ENCODE results near the gene TM7SF2. TPM values are rescaled to one million over a fixed set of nuclear protein-coding genes. Genes with fewer than 3 reads are reported as not detected.

The TM7SF2 gene
- total RNA-seq, 1 donor from 2014 or later: 56.7 TPM

- Histone ChIP-seq H3K9me3 (replicated peaks) (no peaks in the 10 kb centered on the region), H3K27ac (replicated peaks) (no peak overlapping the region), H3K27me3 (ENCODE audit: low read depth) (no peaks in the 10 kb centered on the region), H3K4me3 (no peak overlapping the region), H3K4me1 (peaks cover 70% of the 10 kb centered on the region), H3K36me3 (peaks cover 54% of the 10 kb centered on the region)
- intact Hi-C loops (cut with micrococcal nuclease): no loop called here
- no peak for TF ChIP-seq CTCF (IDR thresholded peaks at IDR 0.05; ENCODE audit: borderline replicate concordance)
- no peak for DNase-seq
Measured at GRCh38 chr11:65119670-65119995, 8.0 kb downstream of the TM7SF2 start.

DNA sequence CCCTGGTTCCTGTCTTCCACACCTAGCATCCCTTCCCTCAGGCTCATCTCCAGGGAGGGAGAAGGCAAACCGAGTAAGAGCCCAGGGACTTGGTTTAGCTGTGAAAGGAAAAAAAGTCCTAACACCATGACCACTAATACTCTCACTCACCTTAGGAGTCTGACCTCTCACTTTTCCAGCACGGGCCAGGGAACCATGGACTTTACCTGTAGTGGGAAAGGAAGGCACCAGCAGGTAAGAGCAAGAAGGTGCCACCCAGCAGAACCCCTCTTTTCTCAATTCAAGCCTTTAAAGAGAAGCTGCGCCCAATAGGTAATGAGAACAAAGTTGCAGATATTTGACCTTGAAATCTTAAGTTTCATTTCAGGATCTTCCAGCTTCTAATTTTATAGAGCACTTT, 9.2 kb downstream of the TM7SF2 start:
- H3K4me1 ChIP-seq: peaks cover 60% of the 10 kb centered on the region
- no peaks in the 10 kb centered on the region for H3K27me3 ChIP-seq (ENCODE audit: low read depth)
- intact Hi-C loops (cut with micrococcal nuclease): no loop called here
- H3K36me3 ChIP-seq: peaks cover 54% of the 10 kb centered on the region
- H3K27ac ChIP-seq (replicated peaks): peak overlapping the region; percentile 92
- no peaks in the 10 kb centered on the region for H3K9me3 ChIP-seq (replicated peaks)
- DNase-seq: no peak
- TF ChIP-seq CTCF (IDR thresholded peaks at IDR 0.05; ENCODE audit: borderline replicate concordance): no peak
- H3K4me3 ChIP-seq: peak overlapping the region; percentile 92

DNA sequence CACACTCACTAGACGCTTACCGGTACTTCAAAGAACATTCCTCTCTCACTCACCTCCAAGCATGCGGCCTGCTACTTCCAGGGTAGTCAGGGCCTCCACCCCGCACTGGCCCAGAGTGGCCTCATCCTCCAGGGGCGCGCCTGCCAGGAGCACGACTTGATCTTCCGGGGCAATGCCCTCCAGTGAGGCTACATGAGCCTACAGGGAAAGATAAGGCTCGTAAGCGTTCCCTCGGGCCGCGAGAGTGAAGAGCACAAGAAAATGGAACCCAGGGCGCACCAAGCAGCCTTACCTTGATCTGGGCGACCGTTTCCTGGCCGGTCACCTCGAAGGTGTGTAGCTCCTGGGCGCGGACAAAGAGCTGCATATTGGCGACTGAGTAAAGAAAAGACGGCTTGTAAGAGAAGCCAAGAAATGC, 9.8 kb downstream of the TM7SF2 start:
- peaks cover 54% of the 10 kb centered on the region for H3K4me1 ChIP-seq
- no peaks in the 10 kb centered on the region for H3K9me3 ChIP-seq (replicated peaks)
- H3K27ac ChIP-seq (replicated peaks): peak overlapping the region; percentile 92
- peaks cover 58% of the 10 kb centered on the region for H3K36me3 ChIP-seq
- DNase-seq: peak; percentile 17
- peak overlapping the region; percentile 92 for H3K4me3 ChIP-seq
- TF ChIP-seq CTCF (IDR thresholded peaks at IDR 0.05; ENCODE audit: borderline replicate concordance): no peak
- no peaks in the 10 kb centered on the region for H3K27me3 ChIP-seq (ENCODE audit: low read depth)
- intact Hi-C loops (cut with micrococcal nuclease): no loop called here

DNA sequence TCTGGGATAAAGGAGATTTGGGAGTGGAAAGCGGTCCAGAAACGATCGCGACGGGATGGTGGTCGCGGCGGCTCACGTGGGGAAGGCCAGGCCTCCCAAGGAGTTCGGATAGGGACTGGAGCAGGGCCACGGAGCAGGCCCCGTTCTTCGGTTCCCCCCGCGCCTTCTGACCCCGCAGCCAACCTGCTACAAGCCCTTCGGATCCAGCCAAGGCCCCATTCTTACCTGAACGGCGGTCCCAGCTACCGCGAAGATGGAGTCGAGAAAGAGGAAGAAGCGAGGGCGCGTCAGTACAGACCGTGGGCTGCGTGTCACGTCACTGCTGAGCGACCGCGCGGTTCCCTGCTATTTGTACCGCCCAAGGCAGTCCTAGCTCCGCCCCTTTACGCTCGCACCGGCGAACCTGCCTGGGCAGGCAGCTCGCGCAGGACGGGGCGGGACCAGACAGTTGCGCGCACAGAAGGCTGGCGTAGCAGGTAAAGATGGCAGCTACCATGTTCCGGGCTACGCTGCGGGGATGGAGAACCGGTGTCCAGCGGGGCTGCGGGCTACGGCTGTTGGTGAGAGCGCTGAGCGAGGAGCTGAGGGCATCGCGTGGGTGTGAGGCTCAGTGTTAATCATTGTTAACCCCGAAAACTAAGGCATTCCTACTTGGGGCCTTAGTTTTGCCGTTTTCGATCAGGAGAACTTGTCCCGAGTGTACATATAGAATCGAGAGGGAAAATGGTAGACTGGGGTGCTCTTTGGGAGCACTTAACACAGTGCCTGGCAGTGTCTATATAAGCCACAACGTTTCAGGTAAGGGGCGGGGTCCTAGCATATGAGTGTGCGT, 10.4 kb downstream of the TM7SF2 start, which contains the start of the genes FAU and MRPL49:
Gene FAU (minus strand): TSS at position 270 of the 832 bp plus-strand sequence. CDS start 321 bp downstream, outside the sequence.
Gene MRPL49 (plus strand): TSS at position 457 of the 832 bp plus-strand sequence. CDS start 26 bp downstream, at position 483.
- TF ChIP-seq CTCF (IDR thresholded peaks at IDR 0.05; ENCODE audit: borderline replicate concordance): no peak
- peak within 1 kb of the TSS; percentile 92 for H3K4me3 ChIP-seq
- peaks cover 48% of the 10 kb centered on the region for H3K4me1 ChIP-seq
- peak; percentile 98 for DNase-seq
- intact Hi-C loops (cut with micrococcal nuclease): no loop called here
- peaks cover 65% of the 10 kb centered on the region for H3K36me3 ChIP-seq
- H3K27ac ChIP-seq (replicated peaks): peak within 1 kb of the TSS; percentile 92
- no peaks in the 10 kb centered on the region for H3K9me3 ChIP-seq (replicated peaks)
- H3K27me3 ChIP-seq (ENCODE audit: low read depth): no peaks in the 10 kb centered on the region

GRCh38 chr11:65124480-65125196, 13.0 kb downstream of the TM7SF2 start:
- TF ChIP-seq CTCF (IDR thresholded peaks at IDR 0.05; ENCODE audit: borderline replicate concordance): no peak
- peaks cover 73% of the 10 kb centered on the region for H3K36me3 ChIP-seq
- no peaks in the 10 kb centered on the region for H3K9me3 ChIP-seq (replicated peaks)
- H3K4me1 ChIP-seq: peaks cover 37% of the 10 kb centered on the region
- DNase-seq: no peak
- intact Hi-C loops (cut with micrococcal nuclease): no loop called here
- no peak overlapping the region for H3K27ac ChIP-seq (replicated peaks)
- no peak overlapping the region for H3K4me3 ChIP-seq
- H3K27me3 ChIP-seq (ENCODE audit: low read depth): no peaks in the 10 kb centered on the region
